COR-L47 (cell line): ENCODE measurements around the gene JPH2.
A peak's percentile ranks its signal among the peaks of the same experiment; 100 is the strongest.

Experiments
- DNase-seq: peaks from one replicate; lab custom pipeline; 2025; lab: John Stamatoyannopoulos, UW

The JPH2 gene

DNA sequence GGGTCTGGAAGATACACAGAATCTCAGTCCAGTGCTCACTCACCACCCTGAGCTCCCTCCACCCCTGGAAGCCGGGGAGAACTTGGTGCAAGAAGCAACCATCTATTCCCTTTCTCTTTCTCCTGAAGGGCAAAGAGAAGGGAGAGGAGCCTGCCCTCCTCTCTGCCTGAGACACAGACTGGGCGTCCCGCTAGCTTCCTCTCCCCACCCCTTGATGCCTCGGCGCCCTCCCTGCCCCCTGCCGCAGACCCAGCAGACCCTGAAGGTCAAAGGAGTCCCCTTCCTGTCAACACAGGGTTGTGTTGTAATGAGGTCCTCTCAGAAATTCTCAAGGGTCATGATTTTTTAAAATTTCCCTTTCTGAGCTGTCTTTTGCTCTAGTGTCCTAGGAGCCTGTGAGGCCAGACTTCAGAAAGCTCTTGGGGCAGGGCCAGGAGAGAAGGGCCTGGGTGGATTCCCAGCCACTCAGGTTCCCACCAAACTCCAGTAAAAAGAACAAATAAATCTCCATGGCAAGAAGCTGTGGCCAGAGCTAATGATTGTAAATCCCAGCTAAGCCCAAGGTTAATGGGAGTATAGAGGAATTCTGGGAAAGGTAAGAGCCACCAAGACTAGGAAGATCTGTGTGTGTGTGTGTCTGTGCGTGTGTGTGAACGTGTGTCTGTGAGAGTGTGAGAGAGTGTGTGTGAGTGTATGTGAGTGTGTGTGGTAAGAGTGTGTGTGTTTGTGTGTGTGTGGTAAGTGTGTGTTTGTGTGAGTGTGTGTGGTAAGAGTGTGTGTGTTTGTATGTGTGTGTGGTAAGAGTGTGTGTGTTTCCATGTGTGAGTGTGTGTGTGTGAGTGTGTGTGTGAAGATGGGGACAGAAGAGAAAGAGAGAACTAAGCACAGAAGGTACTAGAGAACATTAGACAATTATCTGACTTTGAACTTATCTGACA is 1.1 kb upstream of the JPH2 start:
- DNase-seq, result no peak

DNA sequence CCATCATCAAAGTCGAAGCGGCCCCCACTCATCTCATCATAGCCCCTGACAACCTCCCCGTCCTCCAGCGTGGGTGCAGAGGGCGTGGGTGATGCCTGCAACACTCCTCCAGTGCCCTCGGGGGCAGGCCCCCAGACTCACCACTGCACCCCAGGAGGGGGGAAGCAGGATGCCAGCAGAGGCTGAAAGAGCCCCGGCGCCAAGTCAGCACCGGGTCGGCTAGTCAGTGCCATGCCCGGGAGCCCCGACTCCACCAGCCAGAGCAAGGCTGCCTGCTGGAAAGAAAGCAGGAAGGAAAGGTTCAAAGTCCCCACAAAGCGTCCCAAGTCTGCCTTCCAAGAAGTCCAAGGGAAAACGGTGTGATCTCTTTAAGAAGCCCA is 324 bp downstream of the JPH2 start:
- no peak for DNase-seq

DNA sequence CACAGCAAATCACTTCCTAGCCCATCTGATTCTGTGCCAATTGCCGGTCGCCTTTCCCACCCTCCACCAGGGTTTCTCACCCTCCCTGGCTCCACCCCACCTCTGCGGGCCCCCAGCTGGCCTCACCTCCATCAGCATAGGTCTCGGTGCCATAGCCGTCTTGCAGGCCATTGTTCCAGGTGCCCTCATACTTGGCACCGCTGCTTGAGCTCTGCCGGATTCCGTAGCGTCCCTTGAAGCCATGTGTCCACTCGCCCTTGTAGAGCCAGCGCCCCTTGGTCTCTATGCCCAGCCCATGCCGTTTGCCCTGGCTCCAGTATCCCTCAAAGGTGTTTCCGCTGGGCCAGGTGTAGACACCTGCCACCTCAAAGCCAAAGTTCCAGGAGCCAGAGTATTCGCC is 787 bp downstream of the JPH2 start:
- no peak for DNase-seq

DNA sequence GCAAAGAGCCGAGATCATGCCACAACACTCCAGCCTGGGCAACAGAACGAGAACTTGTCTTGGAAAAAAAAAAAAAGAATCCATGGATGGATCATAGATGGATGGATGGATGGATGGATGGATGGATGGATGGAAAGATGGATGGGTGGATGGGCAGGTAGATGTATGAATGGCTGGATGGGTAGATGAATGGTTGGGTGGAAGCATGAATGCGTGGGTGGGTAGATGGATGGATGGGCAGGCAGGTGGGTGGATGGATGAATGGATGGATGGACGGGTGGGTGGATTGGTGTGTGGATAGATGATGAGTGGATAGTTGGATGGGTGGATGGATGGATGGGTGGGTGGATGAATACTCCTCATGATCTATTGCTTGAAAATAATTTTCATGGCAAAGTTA is 1.4 kb downstream of the JPH2 start:
- DNase-seq, result no peak

DNA sequence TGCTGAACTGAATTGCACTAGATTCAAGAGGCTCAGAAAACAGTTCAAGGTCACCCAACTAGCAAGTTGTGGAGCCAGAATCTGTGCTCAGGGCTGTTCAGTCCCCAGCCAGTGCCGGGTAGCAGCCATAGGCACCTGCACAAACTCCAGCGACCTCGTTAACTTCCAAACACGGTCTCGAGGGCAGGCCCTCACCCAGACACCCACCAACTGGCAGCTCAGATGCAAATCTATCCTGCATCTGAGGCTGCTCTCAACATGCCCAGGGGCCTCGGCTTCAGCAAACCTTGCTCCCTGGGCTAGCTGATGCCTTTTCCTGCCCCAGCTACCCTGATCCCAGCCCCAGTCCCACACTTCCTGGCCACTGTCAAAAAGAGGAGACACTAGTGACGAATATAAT is 3.7 kb downstream of the JPH2 start:
- DNase-seq, result no peak

DNA sequence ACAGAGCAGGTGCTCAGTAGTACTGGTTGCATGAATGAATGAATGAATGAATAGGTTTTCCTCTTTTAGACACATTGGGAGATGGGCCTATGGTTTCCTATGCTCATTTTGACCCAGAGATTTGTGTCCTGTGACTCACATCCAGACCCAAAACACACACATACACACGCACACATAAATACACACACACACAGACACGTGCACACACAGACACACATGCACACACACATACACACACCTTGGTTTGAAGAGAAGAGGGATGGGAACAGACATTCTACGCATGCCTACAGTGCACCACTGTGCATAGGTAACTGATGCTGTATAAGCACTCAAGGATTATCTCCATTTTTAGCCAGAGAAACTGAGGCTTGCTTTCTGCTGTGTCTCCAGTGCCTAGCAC is 4.1 kb downstream of the JPH2 start:
- no peak for DNase-seq

DNA sequence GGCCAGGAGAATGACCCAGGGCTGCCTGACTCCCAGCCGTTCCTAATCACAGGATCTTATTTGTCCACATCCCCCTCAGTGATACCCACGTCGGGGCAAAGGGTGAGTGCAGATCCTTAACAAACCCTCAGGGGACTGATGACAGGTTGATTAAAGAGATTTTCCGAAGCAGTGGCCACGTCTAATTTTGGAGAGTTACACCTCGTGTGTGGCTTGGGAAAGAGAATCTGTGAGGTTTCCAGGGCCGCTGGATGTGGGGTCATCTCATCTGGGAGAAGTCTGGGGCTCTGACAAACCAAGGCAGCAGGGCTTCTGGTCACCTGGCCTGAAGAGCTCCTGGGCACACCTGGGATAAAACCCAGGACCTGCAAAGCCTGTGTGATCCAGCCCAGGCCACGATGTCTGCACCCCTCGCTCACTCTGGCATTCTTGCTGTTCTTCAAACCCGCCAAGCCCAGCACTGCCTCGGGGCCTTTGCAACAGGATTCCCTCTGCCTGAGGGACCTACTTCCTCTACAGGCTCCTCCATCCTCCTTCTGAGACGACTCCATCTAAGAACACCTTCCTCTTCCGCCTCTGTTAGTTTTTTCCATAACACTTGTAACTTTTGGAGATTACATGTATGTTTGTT is 4.7 kb downstream of the JPH2 start:
- DNase-seq, result no peak

DNA sequence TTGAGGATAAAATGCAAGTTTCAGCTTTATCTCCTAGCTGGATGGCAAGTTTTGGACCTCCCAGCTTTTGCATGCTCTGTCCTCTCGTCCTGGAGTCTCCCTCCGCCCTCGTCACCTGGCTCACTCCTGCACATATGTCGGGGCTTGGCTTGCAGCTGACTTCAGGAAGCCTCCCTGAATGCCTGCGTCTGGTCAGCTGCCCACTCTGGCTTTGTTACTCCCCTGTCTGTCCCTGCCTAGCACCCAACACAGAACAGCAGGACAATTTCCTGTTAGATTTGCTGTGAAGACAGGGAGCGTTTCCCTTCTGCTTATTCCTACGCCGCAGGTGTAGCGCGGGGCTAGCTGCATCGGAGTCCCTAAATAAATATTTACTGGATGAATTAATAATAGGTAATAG is 5.4 kb downstream of the JPH2 start:
- peak; percentile 26 for DNase-seq

DNA sequence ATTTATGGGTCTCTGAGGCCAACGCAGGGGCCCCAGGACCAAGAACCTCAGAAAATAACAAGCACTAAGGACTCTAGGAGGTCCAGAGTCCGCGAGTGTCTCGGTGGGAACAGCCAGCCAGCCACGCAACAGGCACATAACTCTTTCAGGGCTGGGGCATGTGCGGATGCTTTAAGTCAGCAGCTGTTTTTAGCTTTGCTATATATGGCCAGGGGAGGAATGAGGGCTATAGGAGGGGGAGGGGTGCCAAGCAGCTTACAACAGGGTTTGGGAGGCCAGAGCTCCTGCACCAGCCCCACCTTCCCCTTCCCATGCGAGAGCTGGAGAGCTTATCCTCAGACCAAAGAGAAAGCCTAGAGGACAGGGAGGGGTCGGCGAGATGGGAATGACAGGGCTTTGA is 6.2 kb downstream of the JPH2 start:
- DNase-seq, result no peak

DNA sequence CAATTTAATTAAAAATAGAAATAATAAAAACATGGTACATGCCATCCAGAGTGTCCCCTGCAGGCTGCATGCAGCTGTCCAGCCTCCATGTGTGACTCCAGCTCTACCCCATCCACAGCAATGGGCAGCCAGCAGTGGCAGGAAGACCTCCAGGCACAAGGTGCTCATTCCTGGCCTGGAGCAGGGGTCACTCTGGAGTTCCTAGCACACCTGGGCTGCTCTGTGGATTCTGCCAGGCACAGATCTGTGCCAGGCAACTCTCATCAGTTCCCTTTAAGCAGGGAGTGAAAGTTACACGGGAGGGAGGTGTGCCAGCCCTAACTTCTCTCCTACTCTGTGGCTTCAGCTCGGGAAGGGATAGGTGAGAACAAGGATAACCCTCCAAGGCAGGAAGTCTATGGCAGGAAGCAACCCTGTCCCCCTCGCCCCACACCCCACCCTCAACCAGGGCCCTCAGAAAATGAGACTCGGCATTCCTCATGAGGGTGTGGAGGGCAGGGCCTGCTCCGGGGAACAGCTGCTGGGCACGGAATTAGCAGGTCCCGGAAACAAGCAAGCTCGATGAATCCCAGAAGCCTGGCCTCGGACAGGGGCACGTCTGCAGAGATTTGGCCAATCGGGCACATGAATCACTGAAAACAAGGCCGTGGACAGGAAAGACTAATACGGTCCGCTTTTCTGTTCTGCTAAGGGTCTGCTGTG is 10.0 kb downstream of the JPH2 start:
- DNase-seq, result no peak

DNA sequence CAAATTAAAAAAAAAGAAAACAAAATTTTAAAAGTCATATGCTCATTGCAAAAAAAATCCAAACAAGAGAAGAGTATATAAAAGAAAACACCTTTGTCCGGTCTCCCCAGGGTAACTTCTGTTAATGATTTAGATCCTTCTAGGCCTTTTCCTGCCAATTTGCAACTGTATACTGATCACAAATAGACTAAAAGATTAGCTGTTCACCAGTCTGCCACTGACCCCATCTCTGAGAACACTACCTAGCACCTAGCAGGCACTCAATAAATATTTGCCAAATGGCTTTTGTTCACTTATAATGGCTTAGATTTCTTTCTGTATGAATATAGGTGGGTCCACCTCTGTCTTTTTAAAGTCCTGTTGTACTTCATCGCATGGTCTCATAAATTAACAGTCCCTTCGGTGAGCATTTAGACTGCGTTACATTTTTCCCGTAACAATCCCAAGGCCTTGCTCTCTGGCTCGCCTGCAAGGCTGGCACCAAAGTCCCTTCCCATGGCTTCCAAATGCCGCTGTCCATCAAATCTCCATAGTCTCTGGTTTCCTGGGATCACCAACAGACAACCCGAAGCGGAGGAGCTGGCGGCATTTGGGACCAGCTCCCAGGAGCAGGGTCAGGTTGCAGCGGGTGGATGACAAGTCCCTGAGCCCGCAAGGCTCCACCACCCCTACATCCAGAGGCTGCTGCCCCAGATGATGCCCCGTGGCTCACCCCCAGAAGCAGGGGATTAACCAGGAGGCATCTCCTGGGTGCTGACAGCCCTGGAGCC is 11.8 kb downstream of the JPH2 start:
- DNase-seq, result no peak

DNA sequence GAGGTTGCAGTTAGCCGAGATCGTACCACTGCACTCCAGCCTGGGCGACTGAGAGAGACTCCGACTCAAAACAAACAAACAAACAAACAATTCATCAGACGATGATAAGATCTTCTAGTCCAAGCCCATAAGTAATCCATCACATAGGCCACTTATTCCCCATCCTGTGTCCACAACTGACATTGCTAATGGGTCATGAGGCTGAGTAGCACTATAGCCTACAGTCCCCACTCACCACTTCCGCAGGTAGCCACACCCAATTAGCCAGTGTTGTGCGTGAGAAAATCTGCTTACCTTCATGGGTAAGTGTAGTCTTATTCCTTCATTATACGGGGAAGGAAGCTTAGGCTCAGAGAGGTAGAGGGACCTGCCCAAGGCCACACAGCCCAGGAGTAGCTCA is 13.1 kb downstream of the JPH2 start:
- DNase-seq, result no peak

DNA sequence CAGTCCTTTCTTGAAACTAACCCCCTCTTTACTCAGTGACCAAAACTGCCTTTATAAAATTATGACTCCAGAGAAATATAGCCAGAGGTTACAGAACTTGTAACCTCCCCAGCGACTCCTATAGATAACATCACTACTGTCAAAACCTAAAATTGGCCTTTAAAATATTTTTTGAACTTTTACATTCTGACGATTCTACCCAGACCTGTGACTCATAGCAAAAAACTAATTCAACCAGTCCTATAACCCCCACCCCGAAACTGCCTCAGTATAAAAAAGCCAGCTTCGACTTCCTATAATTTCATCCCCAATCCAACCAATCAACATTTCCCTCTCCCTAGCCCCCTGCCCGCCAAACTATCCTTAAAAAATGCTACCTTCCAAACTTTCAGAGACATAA is 13.9 kb downstream of the JPH2 start:
- DNase-seq, result no peak

DNA sequence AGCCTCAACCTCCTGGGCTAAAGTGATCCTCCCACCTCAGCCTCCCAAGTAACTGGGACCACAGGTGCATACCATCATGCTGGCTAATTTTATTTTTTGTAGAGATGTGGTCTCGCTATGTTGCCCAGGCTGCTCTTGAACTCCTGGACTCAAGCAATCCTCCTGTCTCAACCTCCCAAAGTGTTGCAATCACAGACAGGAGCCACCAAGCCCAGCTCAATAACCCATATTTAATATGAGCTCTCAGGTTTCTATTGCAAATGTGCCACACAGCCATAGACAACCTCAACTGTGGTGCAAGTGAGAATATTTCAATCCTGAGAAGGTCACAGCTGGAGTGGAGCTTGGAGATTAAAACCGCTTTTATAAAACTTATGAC is 14.4 kb downstream of the JPH2 start:
- no peak for DNase-seq

DNA sequence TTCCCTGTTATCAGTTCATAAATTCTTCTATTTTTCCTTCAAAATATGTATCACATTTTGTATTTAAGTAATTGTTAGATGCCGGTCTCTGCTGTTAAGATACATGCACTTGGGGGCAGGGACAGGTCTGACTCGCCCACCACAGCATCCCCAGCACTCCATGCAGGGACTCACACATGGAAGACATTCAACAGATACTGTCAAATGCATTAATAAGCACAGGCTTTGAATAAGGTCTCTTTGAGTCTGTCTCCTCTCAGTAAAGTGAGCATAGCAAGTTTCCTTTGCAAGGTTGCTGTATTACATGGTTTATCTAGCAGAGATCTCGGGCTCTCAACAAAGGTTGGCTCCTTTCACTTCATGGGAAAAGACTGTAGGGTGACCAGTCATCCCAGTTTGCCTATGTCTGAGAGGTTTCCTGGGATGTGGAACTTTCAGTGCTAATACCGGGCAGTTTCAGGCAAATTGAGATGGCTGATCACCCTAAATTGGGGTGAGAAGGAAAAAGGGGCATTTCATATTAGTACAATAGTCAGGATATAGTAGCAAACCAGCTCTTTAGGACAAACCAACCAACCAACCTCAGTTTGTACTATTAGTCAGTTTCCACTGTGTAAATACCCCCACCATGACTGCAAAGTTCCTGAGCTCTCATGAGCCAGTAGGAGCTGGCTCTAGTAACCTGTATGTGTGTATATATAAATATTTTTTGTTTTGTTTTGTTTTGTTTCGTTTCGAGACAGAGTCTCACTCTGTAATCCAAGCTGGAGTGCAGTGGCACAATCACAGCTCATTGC is 15.0 kb downstream of the JPH2 start:
- DNase-seq, result no peak

DNA sequence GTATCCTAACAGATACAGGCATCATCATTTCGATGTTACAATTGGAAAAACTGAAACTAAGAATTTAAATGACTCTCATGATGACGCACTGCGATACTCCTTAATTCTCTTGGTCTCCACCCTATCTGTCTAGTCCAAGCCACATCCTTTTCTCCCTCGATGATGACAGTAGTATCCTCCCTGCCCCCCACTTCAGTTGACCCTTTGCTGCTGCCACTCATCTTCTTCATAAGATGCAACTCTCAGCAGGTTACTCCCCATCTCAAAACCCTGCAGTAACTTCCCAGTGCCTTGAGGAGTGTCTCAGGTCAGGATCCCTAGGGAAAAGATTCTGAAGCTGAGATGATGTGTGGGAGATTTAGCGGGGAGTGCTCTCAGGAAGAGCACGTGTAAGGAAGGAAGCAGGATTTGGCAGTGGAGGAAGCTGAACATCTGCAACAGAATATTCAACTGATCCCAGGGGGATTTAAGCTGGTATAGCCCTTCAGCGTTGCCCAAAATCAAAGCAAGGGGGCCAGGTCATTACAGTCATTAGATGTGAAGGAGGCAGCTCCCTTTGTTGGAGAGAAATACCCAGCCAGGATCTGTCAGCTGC is 16.1 kb downstream of the JPH2 start:
- DNase-seq, result no peak

DNA sequence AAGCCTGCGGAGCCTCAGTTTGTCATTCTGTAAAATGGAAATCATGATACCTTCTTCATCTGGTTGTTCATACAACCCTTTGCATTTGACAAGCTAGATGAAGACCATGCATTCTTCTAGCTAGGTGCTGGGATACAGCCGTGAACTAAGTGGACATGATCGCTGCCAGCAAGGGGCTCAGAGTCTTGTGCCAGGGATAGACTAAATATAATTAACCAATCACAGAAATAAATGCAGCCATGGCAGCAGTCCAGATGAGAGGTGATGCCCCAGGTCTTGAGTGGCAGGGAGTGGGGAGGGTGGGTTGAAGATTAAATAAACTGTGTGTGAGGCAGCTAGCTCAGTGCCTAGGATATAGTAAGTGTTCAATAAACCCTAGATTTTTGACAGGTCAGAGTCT is 19.3 kb downstream of the JPH2 start:
- no peak for DNase-seq

DNA sequence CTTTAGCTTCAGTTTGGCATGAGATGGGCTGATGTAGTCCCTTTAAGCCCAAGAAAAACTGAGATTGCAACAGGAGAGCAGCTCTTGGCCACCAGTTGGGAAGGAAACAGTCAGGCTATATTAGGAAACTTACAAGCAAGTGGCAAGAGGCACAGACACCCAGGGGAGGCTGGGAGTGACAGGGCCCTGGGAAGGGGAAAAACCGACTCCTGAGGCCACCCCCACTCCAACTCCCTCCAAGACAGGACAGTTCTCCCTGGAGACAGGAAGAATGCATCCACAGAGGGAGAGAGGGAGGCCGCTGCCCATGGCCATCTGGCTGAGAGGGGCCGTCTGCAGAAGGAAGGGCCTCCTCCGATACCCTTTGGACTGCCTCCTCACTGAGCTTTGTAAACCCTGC is 20.5 kb downstream of the JPH2 start:
- DNase-seq, result no peak

DNA sequence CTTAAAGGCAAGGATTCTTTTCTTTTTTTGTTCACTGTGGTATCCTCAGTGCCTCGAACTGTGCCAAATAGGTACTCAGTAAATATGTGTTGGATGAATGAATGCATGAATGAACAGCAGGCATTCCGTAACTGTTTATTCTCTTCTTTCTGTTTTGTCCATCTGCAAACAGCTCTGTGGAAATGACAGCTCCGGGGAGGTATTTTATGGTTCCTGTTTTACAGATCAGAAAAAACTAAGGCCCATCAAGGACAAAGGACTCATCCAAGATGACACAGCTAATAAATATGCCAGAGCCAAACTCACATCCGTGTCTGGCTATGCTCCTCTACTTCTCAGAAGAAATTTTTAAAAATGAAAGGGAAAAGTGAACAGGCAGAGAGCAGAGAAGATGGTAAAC is 21.0 kb downstream of the JPH2 start:
- DNase-seq, result no peak

DNA sequence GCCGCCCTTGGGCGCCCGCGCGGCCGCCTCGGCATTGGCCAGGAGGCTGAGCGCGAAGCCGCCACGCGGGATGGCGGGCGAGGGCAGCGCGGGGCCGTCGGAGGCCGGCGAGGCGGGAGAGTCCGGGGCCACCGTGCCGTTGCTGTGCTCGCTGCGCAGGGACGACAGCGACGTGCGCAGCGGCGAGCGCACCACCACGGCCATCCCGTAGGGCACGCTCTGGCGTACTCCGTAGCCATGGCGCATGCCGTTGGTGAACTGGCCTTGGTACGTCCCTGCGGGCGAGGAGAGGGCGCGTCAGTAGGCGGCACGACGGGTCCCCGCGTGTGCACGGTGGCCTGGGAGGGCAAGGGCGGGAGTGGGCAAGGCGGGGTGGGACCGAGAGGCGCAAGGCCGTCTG is 26.9 kb downstream of the JPH2 start:
- DNase-seq, result no peak

DNA sequence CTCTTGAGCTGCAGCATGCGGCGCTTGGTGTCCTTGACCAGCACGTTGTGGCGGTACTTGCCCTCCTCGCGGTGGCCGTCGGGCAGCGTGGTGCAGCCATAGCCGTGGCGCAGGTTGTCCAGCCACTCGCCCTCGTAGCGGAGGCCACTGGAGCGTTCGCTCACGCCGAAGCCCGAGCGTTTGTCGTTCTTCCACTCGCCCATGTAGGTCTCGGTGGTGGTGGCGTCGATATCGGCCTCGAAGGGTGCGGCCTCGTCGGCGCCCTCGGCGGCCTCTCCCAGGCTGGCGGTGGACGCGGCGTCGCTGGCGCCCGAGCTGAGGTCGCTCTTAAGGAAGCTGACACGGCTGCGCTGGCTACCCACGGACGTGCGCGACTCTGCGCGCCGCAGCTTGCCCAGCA is 27.3 kb downstream of the JPH2 start:
- DNase-seq, result no peak
